ENCODE data around the gene ITPRID1. TPM values are rescaled to one million over a fixed set of nuclear protein-coding genes. Genes with fewer than 3 reads are reported as not detected.

ITPRID1 gene
- total and polyA plus RNA-seq, 2 of the 8 experiments (the other 6 are each of a cell fraction or from before 2014, with no cell fraction given) = 0.09 to 0.47 TPM

GRCh38 chr7:31583526-31583925 lies 69.6 kb downstream of the ITPRID1 start (continued):
- TF ChIP-seq CHD7 (IDR thresholded peaks at IDR 0.05; ENCODE audit: insufficient replicate concordance, low read length) (no peak), CTCF (IDR thresholded peaks at IDR 0.05; ENCODE audit: control extremely low read depth in 1 of 3, insufficient read depth in 1 of 3, low read depth in 1 of 3, low read length in 3 of 3) (no peak), ATF2 (IDR thresholded peaks at IDR 0.05; ENCODE audit: low read length) (no peak), SUZ12 (IDR thresholded peaks at IDR 0.05; ENCODE audit: low read length) (no peak), EP300 (IDR thresholded peaks at IDR 0.05; ENCODE audit: borderline replicate concordance in 1 of 2, low read depth in 2 of 2, low read length in 2 of 2) (no peak), ASH2L (IDR thresholded peaks at IDR 0.05; ENCODE audit: low read length) (no peak), CHD1 (IDR thresholded peaks at IDR 0.05; ENCODE audit: low read depth, low read length) (no peak)
